RWPE2 (cell line): ENCODE measurements around the gene MED10.

ENCODE experiments used
- ATAC-seq: fragments of 200-7000 bp; cut with Tn5 transposase; 3 replicates; pipeline ENCODE4 v1.9.1; 2021; ENCODE audit warnings: low read depth
- DNase-seq: peaks from one replicate; pipeline ENCODE4 v3.0.0-alpha.2; 2020; ENCODE audit warnings: low spot score
- H3K27ac ChIP-seq: fragments of 450-650 bp; 2 replicates; pipeline ENCODE4 v1.5.1; 2017; ENCODE audit warnings: mild to moderate bottlenecking; ENCODE audit not compliant: poor library complexity, severe bottlenecking
- H3K27me3 ChIP-seq: fragments of 250-450 bp; sonication (Bioruptor Pico); 2 replicates; pipeline ENCODE4 v1.5.1; 2021; ENCODE audit warnings: mild to moderate bottlenecking, moderate library complexity; ENCODE audit not compliant: insufficient read depth, poor library complexity, severe bottlenecking
- H3K36me3 ChIP-seq: fragments of 250-450 bp; sonication (Bioruptor Pico); 2 replicates; pipeline ENCODE4 v1.5.1; 2020; ENCODE audit warnings: low read depth, mild to moderate bottlenecking, moderate library complexity
- H3K4me1 ChIP-seq: fragments of 250-450 bp; sonication (Bioruptor Pico); 2 replicates; pipeline ENCODE4 v1.5.1; 2021; ENCODE audit warnings: mild to moderate bottlenecking, moderate library complexity; ENCODE audit not compliant: insufficient read depth, poor library complexity, severe bottlenecking
- H3K4me3 ChIP-seq: fragments of 250-450 bp; sonication (Bioruptor Pico); 2 replicates; pipeline ENCODE4 v1.5.1; 2021; ENCODE audit warnings: mild to moderate bottlenecking, moderate library complexity; ENCODE audit not compliant: severe bottlenecking
- H3K9me3 ChIP-seq: fragments of 250-450 bp; sonication (Bioruptor Pico); 2 replicates; pipeline ENCODE4 v1.5.1; 2021; ENCODE audit warnings: mild to moderate bottlenecking, moderate library complexity; ENCODE audit not compliant: severe bottlenecking
- CTCF ChIP-seq: fragments of 450-650 bp; IDR thresholded peaks from one replicate; pipeline ENCODE4 v1.5.1; 2017; ENCODE audit warnings: mild to moderate bottlenecking, moderate library complexity; ENCODE audit not compliant: poor library complexity, severe bottlenecking

Gene MED10

GRCh38 chr5:6362846-6363245, 15.5 kb downstream of the MED10 start:
- Histone ChIP-seq H3K9me3 (no peaks in the 10 kb centered on the region), H3K4me3 (no peak overlapping the region), H3K4me1 (no peaks in the 10 kb centered on the region), H3K27me3 (no peaks in the 10 kb centered on the region), H3K27ac (no peak overlapping the region), H3K36me3 (no peaks in the 10 kb centered on the region)
- no peak for ATAC-seq
- TF ChIP-seq CTCF: no peak
- no peak for DNase-seq

DNA sequence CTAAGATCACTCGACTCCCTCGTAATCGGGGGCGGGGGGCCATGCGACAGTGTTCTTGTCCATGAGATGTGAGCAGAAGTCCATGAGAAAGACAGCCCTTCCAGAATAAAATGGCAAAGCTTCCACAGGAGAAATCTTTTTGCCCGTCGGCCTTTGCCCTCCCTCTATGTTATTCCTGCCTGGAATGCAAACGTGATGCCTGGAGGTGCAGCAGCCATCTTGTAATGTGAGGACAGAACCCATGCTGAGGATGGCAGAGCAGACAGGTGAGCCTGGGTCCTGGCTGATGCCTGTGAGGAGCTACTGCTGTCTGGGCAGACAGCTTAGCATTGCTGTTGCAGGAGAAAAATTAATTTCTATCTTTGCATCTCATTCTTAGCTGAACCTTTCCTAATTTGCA, 17.2 kb downstream of the MED10 start:
- H3K27me3 ChIP-seq: no peaks in the 10 kb centered on the region
- DNase-seq (no peak), ATAC-seq (no peak)

GRCh38 chr5:6360323-6361072, 17.8 kb downstream of the MED10 start:
- ATAC-seq (no peak; the same call in 2 of the 3 replicates), DNase-seq (no peak)
- Histone ChIP-seq H3K4me3 (no peak overlapping the region), H3K27ac (no peak overlapping the region), H3K9me3 (no peaks in the 10 kb centered on the region), H3K4me1 (no peaks in the 10 kb centered on the region), H3K36me3 (no peaks in the 10 kb centered on the region), H3K27me3 (no peaks in the 10 kb centered on the region)
- TF ChIP-seq CTCF: no peak

More for the DNA sequence above, 17.2 kb downstream of the MED10 start:
- H3K4me1 ChIP-seq: no peaks in the 10 kb centered on the region
- no peaks in the 10 kb centered on the region for H3K36me3 ChIP-seq
- no peak for TF ChIP-seq CTCF
- H3K4me3 ChIP-seq: no peak overlapping the region
- no peaks in the 10 kb centered on the region for H3K9me3 ChIP-seq
- no peak overlapping the region for H3K27ac ChIP-seq

DNA sequence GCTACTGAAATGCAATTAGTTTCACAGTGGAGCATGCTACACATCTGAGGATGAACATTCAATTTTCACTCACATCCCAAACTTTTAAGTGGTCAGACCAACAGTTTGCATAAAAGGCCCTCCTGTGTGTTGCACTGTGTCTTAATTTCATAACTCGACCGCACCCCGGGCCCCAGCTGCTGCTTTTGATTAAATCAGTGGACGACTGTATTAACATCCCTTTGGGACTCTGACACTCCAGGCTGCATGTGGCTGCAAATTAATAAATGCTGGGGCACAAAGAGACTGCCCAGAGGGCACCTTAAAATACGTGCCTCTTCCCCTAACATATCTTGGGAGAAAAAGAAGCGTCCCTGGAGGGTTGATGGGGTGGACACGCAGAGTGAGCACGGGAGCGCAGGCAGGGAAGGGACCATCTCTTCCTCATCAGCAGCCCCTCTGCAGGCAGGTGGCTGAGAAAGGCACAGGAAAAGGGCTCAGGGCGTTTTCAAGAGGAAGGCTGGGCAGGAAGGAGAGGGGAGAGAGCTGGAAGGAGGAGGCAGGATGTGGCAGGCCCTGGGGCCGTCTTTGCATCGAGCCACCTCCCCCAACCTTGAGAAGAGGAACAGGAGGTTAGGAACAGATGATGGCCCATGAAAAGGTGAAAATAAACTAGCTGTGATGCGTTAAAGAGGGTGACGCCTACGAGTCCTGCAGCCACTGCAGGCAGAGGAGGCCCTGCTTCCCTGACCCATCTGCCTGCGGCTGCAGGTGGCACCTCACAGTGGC, 18.6 kb downstream of the MED10 start:
- H3K4me3 ChIP-seq: no peak overlapping the region
- H3K36me3 ChIP-seq: no peaks in the 10 kb centered on the region
- no peaks in the 10 kb centered on the region for H3K9me3 ChIP-seq
- ATAC-seq (peak; percentile 59; the same call in 2 of the 3 replicates), DNase-seq (no peak)
- no peaks in the 10 kb centered on the region for H3K4me1 ChIP-seq
- no peaks in the 10 kb centered on the region for H3K27me3 ChIP-seq
- TF ChIP-seq CTCF: no peak
- H3K27ac ChIP-seq: no peak overlapping the region
